OCI-LY3 (cell line): ENCODE results near the gene SERGEF.
"Not testable (repeated sequence)": the region's sequence is repeated elsewhere in the genome, so short reads cannot be mapped to it uniquely, and the experiment has no call there.

Source experiments
- H2AFZ ChIP-seq: fragments of 200-600, 300-600 bp; shearing (Covaris generic); 2 replicates; pipeline ENCODE4 v1.6.0; 2014; ENCODE audit warnings: antibody characterized with exemption, low read depth, low read length
- H3K27ac ChIP-seq: fragments of 200-600, 300-600 bp; sonication (generic); 2 replicates; pipeline ENCODE4 v1.5.1; 2014; ENCODE audit warnings: mild to moderate bottlenecking, low read length, moderate library complexity, mixed read lengths
- H3K27me3 ChIP-seq: fragments of 200-600, 300-600 bp; sonication (generic); 2 replicates; pipeline ENCODE4 v1.6.1; 2014; ENCODE audit warnings: low read depth, low read length, mixed read lengths
- H3K36me3 ChIP-seq: fragments of 200-600, 300-600 bp; sonication (generic); replicated peaks from 2 replicates; pipeline ENCODE3; 2014; ENCODE audit warnings: low read depth, low read length, mixed read lengths
- H3K4me1 ChIP-seq: fragments of 300-600, 200-600 bp; sonication (generic); 2 replicates; pipeline ENCODE4 v1.6.1; 2014; ENCODE audit warnings: low read length, mixed read lengths
- H3K4me2 ChIP-seq: fragments of 200-600, 300-600 bp; sonication (generic); 2 replicates; pipeline ENCODE4 v1.6.1; 2014; ENCODE audit warnings: low read length, mixed read lengths
- H3K4me3 ChIP-seq: fragments of 300-600, 200-600 bp; sonication (generic); 2 replicates; pipeline ENCODE4 v1.5.1; 2014; ENCODE audit warnings: antibody characterized with exemption, mild to moderate bottlenecking, low read length, moderate library complexity
- H3K79me2 ChIP-seq: fragments of 300-600, 200-600 bp; shearing (Covaris generic); 2 replicates; pipeline ENCODE4 v1.6.1; 2014; ENCODE audit warnings: mild to moderate bottlenecking, low read length, mixed read lengths
- H3K9ac ChIP-seq: fragments of 300-600, 200-600 bp; shearing (Covaris generic); 2 replicates; pipeline ENCODE4 v1.6.0; 2014; ENCODE audit warnings: mild to moderate bottlenecking, low read length, moderate library complexity
- H3K9me3 ChIP-seq: fragments of 200-600, 300-600 bp; shearing (Covaris generic); 2 replicates; pipeline ENCODE4 v1.6.1; 2014; ENCODE audit warnings: low read length, mixed read lengths; ENCODE audit not compliant: insufficient read depth
- H4K20me1 ChIP-seq: fragments of 200-600, 300-600 bp; sonication (generic); 2 replicates; pipeline ENCODE4 v1.6.1; 2016; ENCODE audit warnings: low read length, mixed read lengths; ENCODE audit not compliant: insufficient read depth
- EZH2phosphoT487 ChIP-seq: fragments of 200-600 bp; shearing (Covaris generic); IDR thresholded peaks from 2 replicates; pipeline ENCODE4 v1.6.1; 2018; ENCODE audit warnings: antibody characterized with exemption, mixed run types, low read depth
- TF ChIP-seq, protein P1 (sequence below): fragments of 200-600, 300-600 bp; sonication (generic); IDR thresholded peaks from 2 replicates; pipeline ENCODE4 v1.5.1; 2014; ENCODE audit warnings: antibody characterized with exemption, low read length, low read depth

SERGEF gene

DNA sequence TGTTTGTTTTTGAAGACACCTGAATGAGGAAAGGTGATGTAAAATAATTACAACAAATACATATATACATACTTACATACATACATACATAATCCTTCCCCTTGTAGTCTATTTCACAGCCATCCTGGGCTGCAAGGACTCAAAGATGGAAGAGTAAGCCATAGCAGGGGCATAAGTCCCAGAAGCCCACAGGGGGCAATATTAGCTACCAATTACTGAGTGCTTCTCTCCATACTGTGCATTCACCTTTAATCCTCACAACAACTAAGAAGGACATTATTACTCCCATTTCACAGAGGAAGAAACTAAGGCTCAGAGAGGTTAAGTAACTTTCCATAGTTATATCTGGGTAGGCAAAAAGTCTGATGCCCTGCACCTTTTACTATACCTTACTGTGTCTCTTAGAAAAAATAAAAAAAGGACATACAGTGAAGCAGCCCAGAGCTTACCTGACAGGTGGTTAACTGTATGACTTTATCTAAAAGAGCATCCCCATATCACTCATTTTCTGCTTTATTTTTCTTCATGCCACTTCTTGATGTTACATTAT is 2.7 kb downstream of the SERGEF start:
- Histone ChIP-seq H3K36me3 (peaks cover 8% of the 10 kb centered on the region), H3K4me1 (peaks cover 13% of the 10 kb centered on the region), H2AFZ (no peak overlapping the region), H3K27ac (no peak overlapping the region), H3K27me3 (no peaks in the 10 kb centered on the region), H3K79me2 (peaks cover 12% of the 10 kb centered on the region; the same call in 1 of the 2 replicates), H4K20me1 (no peaks in the 10 kb centered on the region), H3K9ac (no peak overlapping the region), H3K4me3 (no peak overlapping the region), H3K9me3 (no peaks in the 10 kb centered on the region), H3K4me2 (no peak overlapping the region)
- TF ChIP-seq, protein P1, sequence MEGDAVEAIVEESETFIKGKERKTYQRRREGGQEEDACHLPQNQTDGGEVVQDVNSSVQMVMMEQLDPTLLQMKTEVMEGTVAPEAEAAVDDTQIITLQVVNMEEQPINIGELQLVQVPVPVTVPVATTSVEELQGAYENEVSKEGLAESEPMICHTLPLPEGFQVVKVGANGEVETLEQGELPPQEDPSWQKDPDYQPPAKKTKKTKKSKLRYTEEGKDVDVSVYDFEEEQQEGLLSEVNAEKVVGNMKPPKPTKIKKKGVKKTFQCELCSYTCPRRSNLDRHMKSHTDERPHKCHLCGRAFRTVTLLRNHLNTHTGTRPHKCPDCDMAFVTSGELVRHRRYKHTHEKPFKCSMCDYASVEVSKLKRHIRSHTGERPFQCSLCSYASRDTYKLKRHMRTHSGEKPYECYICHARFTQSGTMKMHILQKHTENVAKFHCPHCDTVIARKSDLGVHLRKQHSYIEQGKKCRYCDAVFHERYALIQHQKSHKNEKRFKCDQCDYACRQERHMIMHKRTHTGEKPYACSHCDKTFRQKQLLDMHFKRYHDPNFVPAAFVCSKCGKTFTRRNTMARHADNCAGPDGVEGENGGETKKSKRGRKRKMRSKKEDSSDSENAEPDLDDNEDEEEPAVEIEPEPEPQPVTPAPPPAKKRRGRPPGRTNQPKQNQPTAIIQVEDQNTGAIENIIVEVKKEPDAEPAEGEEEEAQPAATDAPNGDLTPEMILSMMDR: no peak
- no peak for TF ChIP-seq EZH2phosphoT487

DNA sequence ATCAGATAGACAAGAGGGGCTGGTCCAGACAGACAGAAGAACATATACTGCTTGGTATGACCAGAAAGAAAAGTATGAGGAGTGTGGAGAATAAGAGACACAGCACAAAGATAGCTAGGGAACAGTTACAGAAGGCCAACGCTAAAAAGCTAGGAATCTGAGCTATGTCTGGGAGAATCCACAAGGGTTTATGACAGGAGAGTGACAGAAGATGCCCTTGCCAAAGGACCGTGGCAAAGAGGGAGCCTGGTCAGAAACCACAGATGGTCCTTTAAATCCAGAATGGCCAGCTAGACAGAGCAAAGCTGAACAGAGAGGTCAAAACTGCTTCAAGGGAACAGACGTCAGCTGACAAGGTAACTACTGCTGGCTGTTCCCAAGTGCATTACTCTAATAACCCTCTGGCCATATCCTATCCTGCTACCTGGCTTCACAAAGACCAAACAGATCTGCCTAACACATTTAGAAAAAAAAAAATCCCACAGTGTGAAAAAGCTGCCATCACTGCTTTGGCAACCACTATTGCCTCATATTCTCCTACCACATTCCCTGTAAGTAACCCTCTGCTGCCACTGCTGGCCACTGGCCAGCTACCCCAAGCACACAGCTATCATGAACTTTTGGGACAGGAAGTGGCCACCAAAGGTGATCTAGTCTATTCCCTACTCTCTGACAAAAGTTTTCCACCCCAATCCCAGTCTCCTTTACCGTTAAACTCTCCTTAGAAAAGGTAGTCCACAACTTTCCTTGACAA is 7.3 kb downstream of the SERGEF start:
- Histone ChIP-seq H3K9me3 (no peaks in the 10 kb centered on the region), H3K4me1 (no peaks in the 10 kb centered on the region), H3K9ac (no peak overlapping the region), H2AFZ (no peak overlapping the region), H4K20me1 (no peaks in the 10 kb centered on the region), H3K4me2 (no peak overlapping the region), H3K27ac (no peak overlapping the region), H3K27me3 (no peaks in the 10 kb centered on the region), H3K79me2 (no peaks in the 10 kb centered on the region), H3K36me3 (peaks cover 21% of the 10 kb centered on the region), H3K4me3 (no peak overlapping the region)
- TF ChIP-seq, protein P1: no peak
- TF ChIP-seq EZH2phosphoT487: no peak

DNA sequence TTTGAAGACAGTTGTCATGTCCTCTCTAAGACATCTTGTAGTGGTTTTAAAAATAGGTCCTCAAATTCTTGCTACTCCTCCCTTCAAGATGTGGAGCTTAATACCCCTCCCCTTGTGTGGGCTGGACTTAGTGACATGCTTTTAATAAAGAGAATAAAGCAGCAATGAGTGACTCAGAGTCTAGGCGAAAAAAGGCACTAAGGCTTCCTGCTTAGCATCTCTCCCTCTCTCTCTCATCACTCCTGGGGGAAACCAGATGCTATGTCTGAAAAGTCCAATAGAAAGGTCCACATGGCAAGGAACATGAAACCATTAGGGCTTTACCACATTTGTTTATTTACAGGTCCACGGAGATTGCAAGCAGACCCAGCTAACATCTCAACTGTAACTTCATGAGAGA is 11.7 kb downstream of the SERGEF start:
- no peaks in the 10 kb centered on the region for H3K79me2 ChIP-seq
- H3K27me3 ChIP-seq: no peaks in the 10 kb centered on the region
- H3K9me3 ChIP-seq: no peaks in the 10 kb centered on the region
- no peak overlapping the region for H3K4me3 ChIP-seq
- H3K27ac ChIP-seq: no peak overlapping the region
- no peak overlapping the region for H3K9ac ChIP-seq
- no peaks in the 10 kb centered on the region for H4K20me1 ChIP-seq
- no peak overlapping the region for H2AFZ ChIP-seq
- TF ChIP-seq, protein P1: no peak
- no peak for TF ChIP-seq EZH2phosphoT487
- peaks cover 31% of the 10 kb centered on the region for H3K36me3 ChIP-seq
- no peaks in the 10 kb centered on the region for H3K4me1 ChIP-seq
- no peak overlapping the region for H3K4me2 ChIP-seq

DNA sequence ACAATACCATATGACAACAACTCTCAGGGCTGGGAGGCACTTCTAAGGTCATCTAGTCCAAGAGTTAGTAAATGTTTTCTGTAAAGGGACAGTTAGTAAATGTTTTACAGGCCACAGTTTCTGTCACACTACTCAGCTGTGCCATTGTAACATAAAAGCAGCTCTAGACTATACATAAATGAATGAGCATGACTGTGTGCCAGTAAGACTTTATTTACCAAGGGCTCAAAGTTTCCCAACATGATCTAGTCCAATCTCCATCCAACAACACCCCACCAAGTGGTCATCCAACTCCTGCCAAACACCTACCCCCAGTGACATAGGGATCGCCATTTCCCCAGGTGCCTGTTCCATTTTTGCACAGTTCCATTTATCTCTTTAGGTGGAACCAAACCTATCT is 12.1 kb downstream of the SERGEF start:
- Histone ChIP-seq H3K4me3 (no peak overlapping the region), H3K27ac (no peak overlapping the region), H3K4me1 (no peaks in the 10 kb centered on the region), H3K4me2 (no peak overlapping the region), H3K36me3 (peaks cover 32% of the 10 kb centered on the region), H2AFZ (no peak overlapping the region), H4K20me1 (no peaks in the 10 kb centered on the region), H3K9me3 (no peaks in the 10 kb centered on the region), H3K79me2 (no peaks in the 10 kb centered on the region), H3K27me3 (no peaks in the 10 kb centered on the region), H3K9ac (no peak overlapping the region)
- TF ChIP-seq, protein P1: no peak
- TF ChIP-seq EZH2phosphoT487: no peak

DNA sequence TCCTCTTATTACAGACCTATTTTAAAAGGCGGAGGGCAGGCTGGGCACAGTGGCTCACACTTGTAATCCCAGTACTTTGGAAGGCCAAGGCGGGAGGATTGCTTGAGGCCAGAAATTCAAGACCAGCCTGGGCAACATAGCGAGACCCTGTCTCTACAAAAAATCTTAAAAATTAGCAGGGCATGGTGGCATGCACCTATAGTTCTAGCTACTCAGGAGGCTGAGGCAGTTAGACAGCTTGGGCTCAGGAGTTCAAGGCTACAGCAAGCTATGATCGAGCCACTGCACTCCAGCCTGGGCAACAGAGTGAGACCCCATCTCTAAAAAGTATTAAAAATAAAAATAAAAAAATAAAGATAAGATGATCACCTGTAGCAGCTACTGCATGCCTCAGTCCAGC is 12.7 kb downstream of the SERGEF start:
- not testable (repeated sequence) for H3K79me2 ChIP-seq, H3K9me3 ChIP-seq, H3K27me3 ChIP-seq, H3K9ac ChIP-seq, H3K27ac ChIP-seq, H2AFZ ChIP-seq, H3K4me2 ChIP-seq, H4K20me1 ChIP-seq, H3K4me1 ChIP-seq, H3K4me3 ChIP-seq
- H3K36me3 ChIP-seq: peaks cover 28% of the 10 kb centered on the region
